Osteoblast (primary cell): ENCODE data around the gene TTC27. TPM values are rescaled to one million over a fixed set of nuclear protein-coding genes. Genes with fewer than 3 reads are reported as not detected.
A peak's percentile ranks its signal among the peaks of the same experiment; 100 is the strongest.

ENCODE experiments used
- DNase-seq: peaks from one replicate; pipeline ENCODE4 v3.0.0; 2011; ENCODE audit warnings: low spot score, mixed read lengths; ENCODE audit not compliant: insufficient read length; ENCODE audit errors: missing footprints
- H2AFZ ChIP-seq: 2 replicates; pipeline ENCODE4 v1.6.0; 2011; ENCODE audit warnings: mild to moderate bottlenecking, low read length
- H3K27ac ChIP-seq: 2 replicates; pipeline ENCODE4 v1.5.1; 2011; ENCODE audit warnings: mild to moderate bottlenecking, low read depth, low read length, moderate library complexity
- H3K27me3 ChIP-seq: 2 replicates; pipeline ENCODE4 v1.6.0; 2012; ENCODE audit warnings: mild to moderate bottlenecking, control low read depth, inconsistent platforms, low read length, moderate library complexity; ENCODE audit not compliant: insufficient read depth
- H3K36me3 ChIP-seq: 2 replicates; pipeline ENCODE4 v1.5.1; 2011; ENCODE audit warnings: mild to moderate bottlenecking, low read length, control low read depth, moderate library complexity; ENCODE audit not compliant: insufficient read depth
- H3K4me1 ChIP-seq: 2 replicates; pipeline ENCODE4 v1.5.1; 2011; ENCODE audit warnings: mild to moderate bottlenecking, low read length, control low read depth, moderate library complexity; ENCODE audit not compliant: insufficient read depth
- H3K4me2 ChIP-seq: 2 replicates; pipeline ENCODE4 v1.6.0; 2011; ENCODE audit warnings: mild to moderate bottlenecking, low read length; ENCODE audit not compliant: insufficient read depth
- H3K4me3 ChIP-seq: fragments of 200-600 bp; sonication (generic); 3 replicates; pipeline ENCODE4 v1.5.1; 2012; ENCODE audit warnings: mild to moderate bottlenecking, low read length, inconsistent platforms; ENCODE audit not compliant: insufficient read depth
- H3K79me2 ChIP-seq: 2 replicates; pipeline ENCODE4 v1.6.0; 2012; ENCODE audit warnings: mild to moderate bottlenecking, low read length, control low read depth, inconsistent platforms; ENCODE audit not compliant: insufficient read depth
- H3K9me3 ChIP-seq: 2 replicates; pipeline ENCODE4 v1.5.1; 2011; ENCODE audit warnings: low read depth, low read length, control low read depth
- H4K20me1 ChIP-seq: 2 replicates; pipeline ENCODE4 v1.6.0; 2012; ENCODE audit warnings: mild to moderate bottlenecking, low read length, control low read depth; ENCODE audit not compliant: insufficient read depth
- CTCF ChIP-seq: IDR thresholded peaks from 2 replicates; pipeline ENCODE4 v1.5.1; 2011; ENCODE audit warnings: mild to moderate bottlenecking, low read depth, low read length, moderate library complexity; ENCODE audit errors: extremely low read depth
- total RNA-seq: library from RNA; depleted of rRNA; stranded (reverse); fragments of >200 nt; gene quantifications from 2 replicates; pipeline ENCODE4 v1.2.3, GENCODE V29; 2012

TTC27 gene
- 24.8 and 25.3 TPM in 2 replicates for total RNA-seq

- Histone ChIP-seq H3K4me1 (peaks cover 4% of the 10 kb centered on the region), H3K79me2 (peaks cover 15% of the 10 kb centered on the region), H3K27me3 (no peaks in the 10 kb centered on the region), H3K9me3 (no peaks in the 10 kb centered on the region), H3K27ac (peak within 1 kb of the TSS; percentile 86), H3K36me3 (peaks cover 14% of the 10 kb centered on the region), H3K4me2 (peak within 1 kb of the TSS; percentile 100), H4K20me1 (no peaks in the 10 kb centered on the region), H2AFZ (peak within 1 kb of the TSS; percentile 96), H3K4me3 (peak within 1 kb of the TSS; percentile 96)
- no peak for TF ChIP-seq CTCF
- peak; percentile 97 for DNase-seq
These were observed at the start of gene TTC27 for GRCh38 chr2:32627814-32628579. Gene TTC27 (plus strand): TSS chr2:32628050. CDS start chr2:32628293, 243 bp downstream.

GRCh38 chr2:32591669-32592463 lies 36.0 kb upstream of the TTC27 start:
- H4K20me1 ChIP-seq, result no peaks in the 10 kb centered on the region
- DNase-seq, result no peak
- H3K27me3 ChIP-seq, result no peaks in the 10 kb centered on the region
- no peak overlapping the region for H3K4me3 ChIP-seq
- no peak for TF ChIP-seq CTCF
- H3K4me1 ChIP-seq, result no peaks in the 10 kb centered on the region
- H2AFZ ChIP-seq, result no peak overlapping the region
- H3K4me2 ChIP-seq, result no peak overlapping the region
- H3K79me2 ChIP-seq, result no peaks in the 10 kb centered on the region
- peaks cover 3% of the 10 kb centered on the region for H3K36me3 ChIP-seq
- no peaks in the 10 kb centered on the region for H3K9me3 ChIP-seq
- no peak overlapping the region for H3K27ac ChIP-seq

DNA sequence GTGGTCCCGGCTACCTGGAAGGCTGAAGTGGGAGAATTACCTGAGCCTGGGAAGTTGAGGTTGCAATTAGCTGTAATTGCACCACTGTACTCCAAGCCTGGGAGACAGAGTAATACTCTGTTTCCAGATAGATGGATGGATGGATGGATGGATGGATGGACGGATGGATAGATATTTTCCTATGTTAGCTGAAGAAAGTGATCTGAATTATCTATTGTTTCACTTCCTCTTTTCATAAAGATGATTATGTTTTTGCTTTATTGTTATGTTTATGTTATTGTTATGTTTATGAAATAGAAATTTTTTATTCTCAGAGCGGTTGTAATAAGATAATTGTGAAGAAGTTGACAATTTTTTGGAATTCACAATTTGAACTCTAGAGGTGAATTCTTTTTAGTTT lies 33.3 kb upstream of the TTC27 start:
- no peaks in the 10 kb centered on the region for H3K27me3 ChIP-seq
- H3K4me3 ChIP-seq, result no peak overlapping the region
- no peak overlapping the region for H2AFZ ChIP-seq
- H3K36me3 ChIP-seq, result peaks cover 13% of the 10 kb centered on the region
- no peaks in the 10 kb centered on the region for H3K4me1 ChIP-seq
- no peaks in the 10 kb centered on the region for H3K79me2 ChIP-seq
- H3K27ac ChIP-seq, result no peak overlapping the region
- no peak for DNase-seq
- no peaks in the 10 kb centered on the region for H3K9me3 ChIP-seq
- H4K20me1 ChIP-seq, result no peaks in the 10 kb centered on the region
- no peak for TF ChIP-seq CTCF
- no peak overlapping the region for H3K4me2 ChIP-seq

GRCh38 chr2:32611366-32611765 lies 16.5 kb upstream of the TTC27 start:
- Histone ChIP-seq H2AFZ (no peak overlapping the region), H4K20me1 (no peaks in the 10 kb centered on the region), H3K4me1 (no peaks in the 10 kb centered on the region), H3K4me2 (no peak overlapping the region), H3K79me2 (peaks cover 2% of the 10 kb centered on the region), H3K27ac (no peak overlapping the region), H3K27me3 (no peaks in the 10 kb centered on the region), H3K9me3 (no peaks in the 10 kb centered on the region), H3K4me3 (no peak overlapping the region), H3K36me3 (peaks cover 43% of the 10 kb centered on the region)
- no peak for DNase-seq
- no peak for TF ChIP-seq CTCF
